ENCODE measurements around the gene GNAO1. TPM values are rescaled to one million over a fixed set of nuclear protein-coding genes. Genes with fewer than 3 reads are reported as not detected.
A peak's percentile ranks its signal among the peaks of the same experiment; 100 is the strongest.

Gene GNAO1
- total RNA-seq, 1 donor from 2014 or later: 0.64 TPM

DNA sequence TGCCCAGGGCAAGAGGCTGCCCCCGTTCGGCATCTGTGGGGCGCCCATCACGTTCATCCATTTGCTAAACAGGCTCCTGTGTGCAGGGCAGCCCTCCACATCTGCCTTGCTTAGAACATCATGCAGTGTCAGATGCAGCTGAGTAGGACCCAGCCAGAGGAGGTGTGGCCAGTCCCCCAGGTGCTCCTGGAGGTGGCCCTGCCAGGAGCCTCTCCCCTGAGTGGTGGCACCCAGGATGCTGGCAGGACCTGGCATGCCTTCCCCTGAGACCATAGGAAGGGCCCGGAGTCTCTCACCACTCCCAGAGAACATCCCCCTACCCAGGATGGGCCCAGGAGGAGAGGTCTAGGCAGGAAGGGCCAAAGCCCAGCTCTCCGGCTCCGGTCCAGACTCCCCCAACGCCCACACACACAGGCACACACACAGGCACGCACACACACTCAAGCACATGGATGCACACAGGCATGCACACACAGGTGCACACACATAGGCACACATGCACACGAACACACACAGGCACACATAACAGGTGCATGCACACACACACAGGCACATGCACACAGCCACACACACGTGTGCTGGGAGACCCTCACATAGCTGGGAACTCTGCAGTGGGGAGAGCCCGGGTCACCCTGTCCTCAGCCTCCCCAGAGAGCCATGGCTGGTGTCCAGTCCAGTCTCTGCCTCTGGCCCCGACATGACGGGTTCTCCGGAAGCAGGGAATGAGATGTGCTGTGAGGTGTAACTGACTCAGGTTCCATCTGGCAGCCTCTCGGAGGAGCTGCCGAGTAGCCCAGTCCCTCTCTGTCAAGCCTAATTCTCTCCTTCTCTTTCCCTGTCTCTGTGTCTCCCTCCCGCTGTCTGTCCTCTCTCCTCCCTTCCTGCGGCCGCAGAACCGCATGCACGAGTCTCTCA is 159.5 kb downstream of the GNAO1 start:
- no peak for ATAC-seq

GRCh38 chr16:56351481-56351880 is 160.2 kb downstream of the GNAO1 start:
- no peak for ATAC-seq

DNA sequence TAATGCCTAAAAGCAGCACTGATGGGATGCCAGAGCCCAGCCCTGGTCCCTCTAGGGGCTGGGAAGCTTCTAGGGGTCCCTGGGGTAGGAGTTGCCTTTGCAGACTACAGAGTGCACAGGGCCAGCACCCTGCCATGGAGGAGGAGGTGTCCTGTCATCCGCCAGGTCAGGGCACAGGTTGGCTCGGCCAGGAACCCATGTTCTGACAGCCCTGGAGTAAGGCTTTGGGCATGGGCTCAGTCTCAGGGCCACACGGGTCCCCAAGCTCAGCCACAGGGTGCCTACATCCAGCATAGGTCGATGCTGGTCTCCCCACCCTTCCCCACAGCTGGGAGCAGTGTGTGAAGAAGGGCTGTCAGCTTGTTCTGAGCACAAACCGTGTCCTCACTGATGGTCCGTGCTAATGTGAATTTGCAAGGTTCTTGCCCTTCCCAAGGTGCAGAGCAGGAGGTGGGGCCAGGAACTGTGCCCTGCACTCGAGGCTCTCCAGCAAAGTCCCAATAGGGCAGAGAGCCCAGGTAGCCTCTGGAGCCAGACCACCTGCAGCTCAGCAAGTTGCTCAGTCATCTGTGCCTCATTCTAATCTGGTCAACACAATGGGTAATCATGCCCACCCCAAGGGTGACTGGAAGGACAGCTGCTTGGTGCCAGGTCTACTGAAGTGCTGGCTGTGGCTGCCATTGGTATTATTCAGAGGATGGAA is 161.2 kb downstream of the GNAO1 start:
- no peak for ATAC-seq

DNA sequence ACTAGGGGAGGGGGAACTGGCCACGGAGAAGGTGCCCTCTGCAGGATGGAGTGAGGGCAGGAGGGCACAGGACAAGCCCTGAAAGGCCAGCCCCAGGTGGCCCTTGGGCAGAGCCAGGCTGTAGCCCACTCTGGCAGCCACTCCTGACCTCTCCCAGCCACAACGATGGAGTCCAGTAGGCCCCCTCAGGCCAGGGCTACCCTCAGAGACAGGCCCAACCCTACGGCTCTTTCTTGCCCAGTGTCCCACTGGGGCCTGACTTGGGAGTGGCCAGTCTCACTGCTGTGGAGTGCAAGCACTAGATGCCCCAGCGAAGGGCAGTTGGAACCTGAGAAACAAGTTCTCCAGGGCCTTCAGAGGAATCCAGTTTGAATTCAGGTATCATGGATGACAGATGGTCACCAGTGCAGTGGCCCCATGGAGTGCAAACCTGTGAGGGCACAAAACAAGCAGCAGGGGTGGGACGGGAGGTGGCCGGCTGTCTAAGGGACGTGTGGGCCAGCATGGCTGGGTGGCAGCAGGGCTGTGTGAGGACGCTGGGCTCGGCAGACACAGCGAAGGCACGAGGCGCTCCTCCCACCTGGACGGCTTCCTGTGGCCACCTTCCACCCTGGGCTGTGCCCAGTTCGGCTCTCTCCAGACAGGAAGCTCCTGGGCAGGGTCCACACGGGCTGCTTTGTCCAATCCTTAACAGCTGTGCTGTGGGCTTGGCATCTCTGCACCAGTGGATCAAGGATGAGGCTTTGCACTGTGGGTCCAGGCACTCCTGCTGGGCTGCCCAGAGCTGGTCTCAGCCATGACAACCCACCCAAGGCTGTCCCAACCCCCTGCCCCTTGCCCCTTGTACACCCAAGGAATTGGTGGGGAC is 162.0 kb downstream of the GNAO1 start:
- peak; percentile 38 for ATAC-seq

DNA sequence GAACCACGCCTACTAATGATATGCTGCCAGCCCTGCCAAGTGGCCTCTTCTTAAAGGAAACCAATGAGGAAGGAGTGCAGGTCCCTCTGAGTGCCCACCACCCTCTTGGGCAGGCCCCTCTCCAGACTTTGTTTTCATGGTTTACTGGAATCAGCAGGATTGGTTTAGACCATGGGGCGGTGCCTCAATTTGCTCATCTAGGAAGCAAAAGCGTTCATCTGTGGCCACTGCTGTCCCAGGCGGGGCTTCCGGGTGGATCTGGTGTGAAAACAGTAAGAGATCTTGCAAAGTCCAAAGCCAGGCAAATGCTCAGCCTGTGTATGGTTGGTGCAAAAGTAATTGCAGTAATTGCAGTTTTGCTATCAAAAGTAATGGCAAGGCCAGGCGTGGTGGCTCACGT is 162.7 kb downstream of the GNAO1 start:
- no peak for ATAC-seq

GRCh38 chr16:56354746-56355145 is 163.5 kb downstream of the GNAO1 start:
- ATAC-seq: no peak

- ATAC-seq: no peak
Measured at GRCh38 chr16:56355221-56355620, 163.9 kb downstream of the GNAO1 start.

- no peak for ATAC-seq
Measured at GRCh38 chr16:56355786-56356275, 164.5 kb downstream of the GNAO1 start.

GRCh38 chr16:56356276-56357240 is 165.3 kb downstream of the GNAO1 start:
- peak; percentile 81 for ATAC-seq

GRCh38 chr16:56357241-56357764 is 166.0 kb downstream of the GNAO1 start:
- peak; percentile 10 for ATAC-seq

DNA sequence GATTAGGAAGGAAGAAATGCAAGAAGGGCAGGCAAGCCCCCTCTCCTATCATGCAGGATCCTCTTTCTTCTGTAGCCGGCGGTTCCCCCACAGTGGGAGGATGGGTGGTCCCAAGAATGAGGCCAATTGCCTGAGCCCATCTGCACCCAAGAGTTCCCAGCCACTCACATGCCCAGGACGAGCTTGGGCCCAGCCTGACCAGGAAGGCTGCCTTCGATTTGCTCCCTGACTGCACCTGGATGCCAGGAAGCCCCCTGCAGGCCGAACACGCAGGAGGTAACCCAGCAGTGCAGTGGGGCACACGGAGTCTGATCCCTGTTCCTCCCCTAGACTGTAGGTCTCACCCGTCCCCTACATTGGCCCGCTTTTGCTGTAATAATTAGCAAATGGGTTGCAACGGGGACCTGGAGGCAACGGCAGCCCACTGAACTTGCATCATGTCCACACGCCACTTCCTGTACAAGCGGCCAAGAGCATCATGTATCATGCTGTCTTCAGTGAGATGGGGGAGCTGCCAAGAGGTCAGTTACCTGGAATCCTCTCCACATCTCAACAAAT is 166.6 kb downstream of the GNAO1 start:
- ATAC-seq: peak; percentile 7

- ATAC-seq: no peak
Measured at GRCh38 chr16:56360117-56361008, 169.1 kb downstream of the GNAO1 start.

- ATAC-seq: no peak
Measured at GRCh38 chr16:56362057-56362655, 170.9 kb downstream of the GNAO1 start.

DNA sequence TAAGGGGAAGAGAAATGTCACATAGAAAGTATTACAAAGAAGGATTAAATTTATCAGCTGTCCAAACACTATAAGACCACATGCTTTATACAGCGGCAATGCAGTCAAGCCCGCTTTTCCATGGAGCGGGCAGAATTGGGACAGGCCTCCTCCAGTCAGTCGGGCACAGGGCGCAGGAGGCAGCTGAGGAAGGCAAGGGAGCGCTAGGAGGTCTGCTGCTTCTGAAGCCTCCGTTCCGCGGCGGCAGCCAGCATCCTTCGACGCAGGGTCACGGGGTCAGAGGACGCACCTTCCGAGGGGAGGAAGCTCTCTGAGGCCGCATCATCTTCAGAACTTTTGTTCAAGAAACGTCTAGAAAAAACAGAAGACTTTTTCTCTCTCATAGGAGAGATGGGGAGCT is 171.4 kb downstream of the GNAO1 start:
- ATAC-seq: no peak

GRCh38 chr16:56363181-56363716 is 172.0 kb downstream of the GNAO1 start:
- peak; percentile 25 for ATAC-seq

- no peak for ATAC-seq
Measured at GRCh38 chr16:56363781-56364565, 172.7 kb downstream of the GNAO1 start.

DNA sequence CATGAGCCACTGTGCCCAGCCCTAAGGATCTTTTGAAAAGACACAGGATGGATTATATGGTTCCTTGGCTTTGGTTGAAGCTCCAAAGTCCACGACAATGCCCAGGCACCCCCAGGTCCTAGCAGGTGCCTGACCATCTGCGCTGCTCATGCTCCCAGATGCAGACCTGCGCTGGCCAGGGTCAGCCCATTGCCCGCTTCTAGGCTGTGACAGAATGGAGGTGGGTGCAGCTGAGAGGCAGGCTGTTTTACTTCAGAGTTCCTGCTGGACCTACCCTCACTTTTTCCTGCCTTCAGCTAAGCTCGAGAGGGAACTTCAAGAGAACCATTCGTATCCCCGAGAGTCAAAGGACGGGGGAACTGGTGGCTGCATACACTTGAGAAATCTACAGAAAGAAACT is 173.6 kb downstream of the GNAO1 start:
- no peak for ATAC-seq

DNA sequence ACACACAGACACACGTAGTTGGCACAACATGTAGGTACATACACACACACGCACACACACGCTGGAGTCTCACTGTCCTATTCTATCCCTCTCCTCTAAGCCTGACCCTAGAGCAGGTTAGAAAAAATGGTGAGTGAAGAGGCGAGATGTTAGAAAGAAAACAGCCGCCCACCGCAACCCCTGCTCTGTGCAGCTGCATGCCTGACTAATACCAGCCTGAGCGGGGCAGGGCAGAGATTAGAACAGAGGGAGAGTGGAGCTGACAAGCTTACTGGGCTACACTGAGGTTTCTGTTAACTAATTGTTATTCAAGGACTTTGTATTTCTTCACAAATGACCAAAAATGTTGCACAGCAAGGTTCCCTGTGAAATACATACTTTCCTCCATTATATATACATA is 174.3 kb downstream of the GNAO1 start:
- no peak for ATAC-seq

Measured in esophagus mucosa (tissue), 1 donor.